Measurements from ENCODE around the gene SLFNL1. TPM values are rescaled to one million over a fixed set of nuclear protein-coding genes. Genes with fewer than 3 reads are reported as not detected.

SLFNL1 gene
- total RNA-seq, 3 donors from 2014 or later = 0.16 to 0.66 (median 0.29) TPM

DNA sequence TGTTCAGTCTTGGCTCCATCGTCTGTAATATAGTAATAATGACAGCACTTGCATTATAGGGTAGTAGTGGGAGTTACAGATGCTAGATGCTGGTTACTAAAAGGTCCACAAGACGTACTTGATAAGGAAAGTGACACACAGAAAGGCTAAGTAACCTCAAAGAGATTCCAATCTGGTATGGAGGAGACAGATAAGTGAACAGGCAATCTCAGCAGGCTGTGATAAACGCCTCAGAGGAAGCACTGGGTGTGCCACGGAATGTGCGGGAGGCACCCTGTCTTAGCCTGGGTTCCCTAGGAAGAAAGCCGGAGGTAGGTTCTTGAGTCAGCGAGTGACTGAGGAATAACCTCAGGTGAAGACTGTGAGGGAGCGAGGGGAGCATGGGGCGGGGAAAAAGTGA is 46.6 kb downstream of the SLFNL1 start:
- H3K36me3 ChIP-seq = no peaks in the 10 kb centered on the region

DNA sequence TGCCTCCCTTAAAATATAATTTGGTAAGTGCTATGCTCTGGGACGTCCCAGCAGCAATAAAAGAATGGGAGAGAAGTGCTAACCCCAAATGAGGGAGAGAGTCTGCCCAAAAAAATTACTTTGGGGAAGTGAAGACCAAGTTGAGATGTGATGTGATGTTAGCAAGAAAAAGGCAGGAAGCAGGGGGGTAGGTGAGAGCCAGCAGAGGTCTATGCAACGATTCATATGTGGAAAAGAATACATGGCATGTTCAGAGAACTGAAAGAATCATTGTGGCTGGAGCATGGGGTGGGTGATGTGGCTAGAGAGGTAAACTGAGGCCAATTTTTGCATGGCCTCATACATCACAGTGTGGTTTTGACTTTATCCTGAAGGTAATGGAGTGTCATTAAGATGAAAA is 47.6 kb downstream of the SLFNL1 start:
- intact Hi-C loops (cut with DNase I; ENCODE audit: low total_unique reads) = no loop called here
- Histone ChIP-seq H3K4me1 (no peaks in the 10 kb centered on the region), H3K36me3 (no peaks in the 10 kb centered on the region), H3K27ac (no peak overlapping the region), H3K4me3 (no peak overlapping the region), H3K9me3 (no peaks in the 10 kb centered on the region), H3K27me3 (no peaks in the 10 kb centered on the region)
- DNase-seq (ENCODE audit: low spot score in 2 of 2) = no peak
- TF ChIP-seq POLR2AphosphoS5 (IDR thresholded peaks at IDR 0.05) = no peak
- no peak for TF ChIP-seq POLR2A (IDR thresholded peaks at IDR 0.05)
- TF ChIP-seq, protein P1, sequence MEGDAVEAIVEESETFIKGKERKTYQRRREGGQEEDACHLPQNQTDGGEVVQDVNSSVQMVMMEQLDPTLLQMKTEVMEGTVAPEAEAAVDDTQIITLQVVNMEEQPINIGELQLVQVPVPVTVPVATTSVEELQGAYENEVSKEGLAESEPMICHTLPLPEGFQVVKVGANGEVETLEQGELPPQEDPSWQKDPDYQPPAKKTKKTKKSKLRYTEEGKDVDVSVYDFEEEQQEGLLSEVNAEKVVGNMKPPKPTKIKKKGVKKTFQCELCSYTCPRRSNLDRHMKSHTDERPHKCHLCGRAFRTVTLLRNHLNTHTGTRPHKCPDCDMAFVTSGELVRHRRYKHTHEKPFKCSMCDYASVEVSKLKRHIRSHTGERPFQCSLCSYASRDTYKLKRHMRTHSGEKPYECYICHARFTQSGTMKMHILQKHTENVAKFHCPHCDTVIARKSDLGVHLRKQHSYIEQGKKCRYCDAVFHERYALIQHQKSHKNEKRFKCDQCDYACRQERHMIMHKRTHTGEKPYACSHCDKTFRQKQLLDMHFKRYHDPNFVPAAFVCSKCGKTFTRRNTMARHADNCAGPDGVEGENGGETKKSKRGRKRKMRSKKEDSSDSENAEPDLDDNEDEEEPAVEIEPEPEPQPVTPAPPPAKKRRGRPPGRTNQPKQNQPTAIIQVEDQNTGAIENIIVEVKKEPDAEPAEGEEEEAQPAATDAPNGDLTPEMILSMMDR (IDR thresholded peaks at IDR 0.05) = no peak

More for the DNA sequence above, 46.6 kb downstream of the SLFNL1 start:
- no peaks in the 10 kb centered on the region for H3K4me1 ChIP-seq
- no peaks in the 10 kb centered on the region for H3K9me3 ChIP-seq
- intact Hi-C loops (cut with DNase I; ENCODE audit: low total_unique reads) = no loop called here
- no peak overlapping the region for H3K4me3 ChIP-seq
- TF ChIP-seq POLR2A (IDR thresholded peaks at IDR 0.05) (no peak), POLR2AphosphoS5 (IDR thresholded peaks at IDR 0.05) (no peak)
- TF ChIP-seq, protein P1 (IDR thresholded peaks at IDR 0.05) = no peak
- H3K27me3 ChIP-seq = no peaks in the 10 kb centered on the region
- no peak for DNase-seq (ENCODE audit: low spot score in 2 of 2)
- no peak overlapping the region for H3K27ac ChIP-seq

- Histone ChIP-seq H3K36me3 (no peaks in the 10 kb centered on the region), H3K27ac (no peak overlapping the region), H3K4me3 (no peak overlapping the region), H3K27me3 (no peaks in the 10 kb centered on the region), H3K4me1 (no peaks in the 10 kb centered on the region), H3K9me3 (no peaks in the 10 kb centered on the region)
- TF ChIP-seq, protein P1 (IDR thresholded peaks at IDR 0.05) = no peak
- no peak for TF ChIP-seq POLR2A (IDR thresholded peaks at IDR 0.05)
- no peak for TF ChIP-seq POLR2AphosphoS5 (IDR thresholded peaks at IDR 0.05)
- intact Hi-C loops (cut with DNase I; ENCODE audit: low total_unique reads) = no loop called here
- no peak for DNase-seq (ENCODE audit: low spot score in 2 of 2)
Measured at GRCh38 chr1:40971966-40972365, 49.6 kb downstream of the SLFNL1 start.

GRCh38 chr1:40969445-40969844 is 52.1 kb downstream of the SLFNL1 start:
- Histone ChIP-seq H3K27ac (no peak overlapping the region), H3K36me3 (no peaks in the 10 kb centered on the region)
- intact Hi-C loops (cut with DNase I; ENCODE audit: low total_unique reads) = no loop called here

DNA sequence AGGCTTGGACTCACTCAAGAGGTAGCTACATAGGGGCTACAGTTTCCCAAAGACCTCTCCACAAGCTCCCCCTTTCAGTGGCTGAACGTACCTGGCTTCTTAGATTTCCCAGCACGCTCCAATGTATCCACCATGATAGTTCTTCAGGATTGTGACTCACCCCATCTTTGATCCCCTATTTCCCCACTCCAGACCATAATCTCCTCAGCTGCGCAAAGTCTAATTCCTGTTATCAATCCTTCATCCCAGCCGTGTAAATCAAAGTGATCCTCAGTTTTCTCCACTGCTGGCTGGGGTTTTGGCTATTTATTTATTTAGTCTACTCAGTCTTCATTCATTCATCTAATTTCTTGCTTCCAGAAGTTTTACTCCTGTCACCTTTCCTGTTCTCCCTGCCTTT is 55.1 kb downstream of the SLFNL1 start:
- no peaks in the 10 kb centered on the region for H3K4me1 ChIP-seq
- no peak for DNase-seq (ENCODE audit: low spot score in 2 of 2)
- H3K27me3 ChIP-seq = no peaks in the 10 kb centered on the region
- H3K36me3 ChIP-seq = no peaks in the 10 kb centered on the region
- intact Hi-C loops (cut with DNase I; ENCODE audit: low total_unique reads) = no loop called here
- TF ChIP-seq POLR2AphosphoS5 (IDR thresholded peaks at IDR 0.05) (no peak), POLR2A (IDR thresholded peaks at IDR 0.05) (no peak)
- TF ChIP-seq, protein P1 (IDR thresholded peaks at IDR 0.05) = no peak
- no peak overlapping the region for H3K4me3 ChIP-seq
- no peaks in the 10 kb centered on the region for H3K9me3 ChIP-seq
- no peak overlapping the region for H3K27ac ChIP-seq

More at GRCh38 chr1:40969445-40969844, 52.1 kb downstream of the SLFNL1 start:
- DNase-seq (ENCODE audit: low spot score in 2 of 2) = no peak
- no peak for TF ChIP-seq POLR2A (IDR thresholded peaks at IDR 0.05)
- TF ChIP-seq POLR2AphosphoS5 (IDR thresholded peaks at IDR 0.05) = no peak
- TF ChIP-seq, protein P1 (IDR thresholded peaks at IDR 0.05) = no peak
- Histone ChIP-seq H3K4me1 (no peaks in the 10 kb centered on the region), H3K9me3 (no peaks in the 10 kb centered on the region), H3K4me3 (no peak overlapping the region), H3K27me3 (no peaks in the 10 kb centered on the region)

Other genes starting within 250 kb of the SLFNL1 start
- gene KCNQ4, start 237.9 kb downstream of the SLFNL1 start, total RNA-seq = 1 to 10 TPM in 2 of 3 donors, under 1 TPM in 1; 0.32 to 1.3 (median 1.3) TPM
- gene CITED4, start 159.4 kb downstream of the SLFNL1 start, total RNA-seq = 100 to 1,000 TPM in 1 of 3 donors, 10 to 100 TPM in 2; 12.2 to 136 (median 26.9) TPM
- 10 to 100 TPM; 13.1 to 20.0 (median 13.2) TPM for gene CTPS1, start 42.0 kb downstream of the SLFNL1 start, total RNA-seq
- gene SCMH1, start 220.6 kb upstream of the SLFNL1 start, total RNA-seq = 10 to 100 TPM; 37.0 to 93.4 (median 53.4) TPM